SH-SY5Y (cell line): ENCODE measurements around the gene HKDC1.

Source experiments
- GATA2 ChIP-seq: IDR thresholded peaks from 2 replicates; pipeline ENCODE4 v1.6.1; 2011; ENCODE audit warnings: mild to moderate bottlenecking, low read depth, low read length
- GATA3 ChIP-seq: IDR thresholded peaks from 2 replicates; pipeline ENCODE4 v1.6.1; 2011; ENCODE audit warnings: low read depth, mild to moderate bottlenecking, low read length, moderate library complexity

Gene HKDC1, protein sequence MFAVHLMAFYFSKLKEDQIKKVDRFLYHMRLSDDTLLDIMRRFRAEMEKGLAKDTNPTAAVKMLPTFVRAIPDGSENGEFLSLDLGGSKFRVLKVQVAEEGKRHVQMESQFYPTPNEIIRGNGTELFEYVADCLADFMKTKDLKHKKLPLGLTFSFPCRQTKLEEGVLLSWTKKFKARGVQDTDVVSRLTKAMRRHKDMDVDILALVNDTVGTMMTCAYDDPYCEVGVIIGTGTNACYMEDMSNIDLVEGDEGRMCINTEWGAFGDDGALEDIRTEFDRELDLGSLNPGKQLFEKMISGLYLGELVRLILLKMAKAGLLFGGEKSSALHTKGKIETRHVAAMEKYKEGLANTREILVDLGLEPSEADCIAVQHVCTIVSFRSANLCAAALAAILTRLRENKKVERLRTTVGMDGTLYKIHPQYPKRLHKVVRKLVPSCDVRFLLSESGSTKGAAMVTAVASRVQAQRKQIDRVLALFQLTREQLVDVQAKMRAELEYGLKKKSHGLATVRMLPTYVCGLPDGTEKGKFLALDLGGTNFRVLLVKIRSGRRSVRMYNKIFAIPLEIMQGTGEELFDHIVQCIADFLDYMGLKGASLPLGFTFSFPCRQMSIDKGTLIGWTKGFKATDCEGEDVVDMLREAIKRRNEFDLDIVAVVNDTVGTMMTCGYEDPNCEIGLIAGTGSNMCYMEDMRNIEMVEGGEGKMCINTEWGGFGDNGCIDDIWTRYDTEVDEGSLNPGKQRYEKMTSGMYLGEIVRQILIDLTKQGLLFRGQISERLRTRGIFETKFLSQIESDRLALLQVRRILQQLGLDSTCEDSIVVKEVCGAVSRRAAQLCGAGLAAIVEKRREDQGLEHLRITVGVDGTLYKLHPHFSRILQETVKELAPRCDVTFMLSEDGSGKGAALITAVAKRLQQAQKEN

DNA sequence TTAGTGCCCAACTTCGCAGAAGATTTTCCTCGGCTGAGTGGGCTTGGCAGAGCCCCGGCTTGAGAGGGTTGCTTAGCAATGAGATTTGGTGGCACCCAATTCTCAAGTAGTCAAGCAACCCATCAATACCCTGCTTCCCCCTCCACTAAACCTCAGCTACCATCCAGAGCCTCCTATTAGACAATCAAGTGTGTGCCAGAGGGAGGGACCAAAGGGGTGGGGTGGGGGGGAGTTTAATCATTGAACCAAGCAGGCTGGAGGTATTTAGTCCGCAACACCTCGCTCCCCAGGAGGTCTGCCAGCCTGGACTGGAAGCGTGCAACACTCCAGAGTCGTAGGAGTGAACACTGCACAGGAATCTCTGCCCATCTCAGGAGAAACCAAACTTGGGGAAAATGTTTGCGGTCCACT lies at the start of gene HKDC1:
HKDC1 (plus strand) TSS at position 292 of the 411 bp plus-strand sequence; CDS start at position 396, 104 bp downstream.
- TF ChIP-seq GATA3 = no peak

GRCh38 chr10:69172241-69172982 lies 47.7 kb upstream of the HKDC1 start:
- TF ChIP-seq GATA2 (no peak), GATA3 (no peak)

DNA sequence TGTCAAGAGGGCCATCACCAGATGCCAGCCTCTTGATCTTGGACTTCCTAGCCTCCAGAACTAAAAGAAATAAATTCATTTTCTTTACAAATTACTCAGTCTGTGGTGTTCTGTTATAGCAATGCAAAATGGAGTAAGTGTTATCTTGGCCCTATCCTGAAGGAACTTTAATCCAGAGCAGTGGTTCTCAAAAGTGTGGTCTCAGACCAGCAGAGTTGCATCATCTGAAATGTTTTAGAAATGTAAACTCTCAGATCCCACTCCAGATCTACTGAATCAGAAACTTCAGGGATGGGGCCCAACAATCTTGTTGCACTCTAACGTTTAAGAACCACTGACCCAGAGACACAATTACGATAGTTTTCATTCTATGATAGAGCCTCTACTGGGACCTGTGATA lies 43.3 kb upstream of the HKDC1 start:
- no peak for TF ChIP-seq GATA2

- TF ChIP-seq GATA2 (no peak), GATA3 (no peak)
These were observed 40.9 kb upstream of the HKDC1 start for GRCh38 chr10:69179089-69179742.

DNA sequence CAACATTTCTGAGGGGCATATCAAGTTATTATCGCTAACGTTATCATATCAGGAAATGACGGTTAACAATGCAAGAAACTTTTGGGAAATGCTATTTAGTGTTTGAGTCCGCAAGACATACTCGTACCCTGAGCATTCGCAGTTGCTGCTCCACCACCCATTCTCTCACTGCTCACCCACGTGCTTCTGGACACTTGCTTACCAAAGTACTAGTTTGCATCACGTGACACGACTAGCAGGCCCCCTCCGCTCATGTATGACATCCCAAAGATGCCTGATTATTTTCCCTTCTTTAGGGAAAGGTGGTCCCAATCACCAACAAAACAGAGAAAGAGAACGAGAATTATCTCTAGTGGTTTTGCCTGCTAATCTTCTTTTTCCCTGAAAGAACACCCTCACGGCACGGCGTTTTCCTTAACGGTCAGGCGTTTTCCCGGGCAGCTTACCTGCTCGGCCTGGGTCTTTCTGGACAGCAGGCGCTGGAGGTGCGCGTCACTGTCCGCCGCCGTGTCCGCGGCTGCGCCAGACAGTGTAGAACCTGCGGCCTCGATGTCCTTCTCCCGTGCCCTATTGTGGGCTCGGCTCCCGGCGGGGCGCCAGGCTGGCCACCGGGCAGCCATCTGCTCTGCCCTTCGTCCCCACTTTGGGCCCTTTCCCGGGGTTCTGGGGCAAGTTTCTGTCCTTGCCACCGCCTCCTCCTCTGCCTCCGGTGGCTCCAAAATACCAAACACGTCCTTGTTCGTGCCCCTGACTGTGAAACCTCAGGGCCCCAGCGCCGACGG lies 40.2 kb upstream of the HKDC1 start, which contains the start of gene SUPV3L1:
SUPV3L1 (plus strand) TSS at position 492 of the 782 bp plus-strand sequence; CDS start at position 550, 58 bp downstream.
- TF ChIP-seq GATA3 (no peak), GATA2 (no peak)

GRCh38 chr10:69180525-69181204 lies 39.5 kb upstream of the HKDC1 start:
- no peak for TF ChIP-seq GATA2
- TF ChIP-seq GATA3 = no peak

DNA sequence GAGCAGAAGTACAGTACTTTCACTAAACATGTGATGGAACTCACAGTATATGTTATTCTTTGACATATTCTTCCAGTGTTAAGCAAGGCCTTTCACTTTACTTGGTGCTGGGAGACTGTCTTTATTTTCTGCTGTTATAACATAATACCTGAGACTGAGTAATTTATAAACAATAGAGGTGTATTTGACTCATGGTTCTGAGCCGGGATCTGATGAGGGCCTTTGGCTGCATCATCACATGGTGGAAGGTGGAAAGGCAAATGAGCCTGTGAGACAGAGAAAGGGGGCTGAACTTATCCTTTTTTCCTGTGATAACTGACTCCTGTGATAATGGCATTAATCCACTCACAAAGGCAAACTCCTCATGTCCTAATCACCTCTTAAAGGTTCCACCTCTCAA lies 38.7 kb upstream of the HKDC1 start:
- TF ChIP-seq GATA2 (no peak), GATA3 (no peak)

DNA sequence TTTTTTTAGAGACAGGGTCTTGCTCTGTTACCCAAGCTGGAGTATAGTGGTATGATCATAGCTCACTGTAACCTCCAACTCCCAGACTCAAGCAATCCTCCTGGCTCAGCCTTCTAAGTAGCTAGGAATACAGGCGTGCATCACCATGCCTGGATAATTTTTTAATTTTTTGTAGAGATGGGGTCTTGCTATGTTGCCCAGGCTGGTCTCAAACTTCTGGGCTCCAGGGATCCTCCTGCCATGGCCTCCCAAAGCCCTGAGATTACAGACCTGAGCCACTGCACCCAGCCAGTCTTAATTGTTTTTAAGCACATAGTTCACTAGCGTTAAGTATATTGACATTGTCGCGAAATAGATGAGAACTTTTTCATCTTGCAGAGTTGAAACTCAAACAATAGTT lies 38.1 kb upstream of the HKDC1 start:
- TF ChIP-seq GATA2 (no peak), GATA3 (no peak)

GRCh38 chr10:69186524-69186923 lies 33.6 kb upstream of the HKDC1 start:
- TF ChIP-seq GATA3 = no peak

GRCh38 chr10:69201045-69201444 lies 19.1 kb upstream of the HKDC1 start:
- TF ChIP-seq GATA2 (no peak), GATA3 (no peak)

GRCh38 chr10:69202332-69202731 lies 17.8 kb upstream of the HKDC1 start:
- TF ChIP-seq GATA2 = no peak
- TF ChIP-seq GATA3 = no peak

DNA sequence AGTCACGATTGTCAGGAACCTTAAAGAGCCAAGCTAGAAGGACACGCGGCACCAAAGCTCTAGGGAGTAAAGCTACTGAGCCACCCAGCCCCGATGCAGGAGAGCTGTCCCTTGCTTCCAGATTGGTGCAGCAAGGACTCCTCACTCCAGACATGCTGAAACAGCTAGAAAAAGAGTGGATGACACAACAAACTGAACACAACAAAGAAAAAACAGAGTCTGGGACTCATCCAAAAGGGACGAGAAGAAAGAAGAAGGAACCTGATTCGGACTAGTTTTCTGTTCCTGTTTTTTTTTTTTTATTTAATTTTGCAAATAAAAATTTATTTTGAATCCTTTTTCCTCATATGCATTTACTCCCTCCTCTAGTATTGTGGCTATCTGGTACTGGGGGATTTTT lies 11.4 kb upstream of the HKDC1 start:
- TF ChIP-seq GATA2 = no peak
- no peak for TF ChIP-seq GATA3
